ENCODE measurements around the gene RALGPS1.

RALGPS1 gene

GRCh38 chr9:127138444-127138843, 223.9 kb downstream of the RALGPS1 start:
- no peaks in the 10 kb centered on the region for H3K9me3 Mint-ChIP-seq
- DNase-seq: no peak
- H3K4me3 Mint-ChIP-seq: no peak overlapping the region
- TF ChIP-seq CTCF (IDR thresholded peaks at IDR 0.05): no peak
- H3K27ac Mint-ChIP-seq: no peak overlapping the region
- H3K4me1 Mint-ChIP-seq: peaks cover 55% of the 10 kb centered on the region
- no peaks in the 10 kb centered on the region for H3K36me3 Mint-ChIP-seq (ENCODE audit: low read depth)
- peaks cover 15% of the 10 kb centered on the region for H3K27me3 Mint-ChIP-seq (ENCODE audit: low read depth, poor library complexity)

GRCh38 chr9:127139071-127139731, 224.6 kb downstream of the RALGPS1 start:
- no peak for TF ChIP-seq CTCF (IDR thresholded peaks at IDR 0.05)
- Mint-ChIP-seq H3K4me1 (peaks cover 49% of the 10 kb centered on the region), H3K36me3 (ENCODE audit: low read depth) (no peaks in the 10 kb centered on the region), H3K27ac (no peak overlapping the region), H3K4me3 (no peak overlapping the region), H3K27me3 (ENCODE audit: low read depth, poor library complexity) (peaks cover 15% of the 10 kb centered on the region), H3K9me3 (no peaks in the 10 kb centered on the region)
- DNase-seq: no peak

GRCh38 chr9:127139775-127140174, 225.2 kb downstream of the RALGPS1 start:
- DNase-seq: no peak
- Mint-ChIP-seq H3K36me3 (ENCODE audit: low read depth) (no peaks in the 10 kb centered on the region), H3K9me3 (no peaks in the 10 kb centered on the region), H3K27me3 (ENCODE audit: low read depth, poor library complexity) (peaks cover 15% of the 10 kb centered on the region), H3K4me3 (no peak overlapping the region), H3K27ac (no peak overlapping the region), H3K4me1 (peaks cover 43% of the 10 kb centered on the region)
- TF ChIP-seq CTCF (IDR thresholded peaks at IDR 0.05): no peak

- no peak for TF ChIP-seq CTCF (IDR thresholded peaks at IDR 0.05)
- Mint-ChIP-seq H3K27ac (no peak overlapping the region), H3K4me1 (peaks cover 39% of the 10 kb centered on the region), H3K27me3 (ENCODE audit: low read depth, poor library complexity) (peaks cover 15% of the 10 kb centered on the region), H3K4me3 (no peak overlapping the region), H3K9me3 (no peaks in the 10 kb centered on the region), H3K36me3 (ENCODE audit: low read depth) (no peaks in the 10 kb centered on the region)
- DNase-seq: no peak
Measured at GRCh38 chr9:127140181-127140580, 225.6 kb downstream of the RALGPS1 start.

- no peak overlapping the region for H3K4me3 Mint-ChIP-seq
- no peak for TF ChIP-seq CTCF (IDR thresholded peaks at IDR 0.05)
- H3K9me3 Mint-ChIP-seq: no peaks in the 10 kb centered on the region
- peaks cover 30% of the 10 kb centered on the region for H3K4me1 Mint-ChIP-seq
- H3K27me3 Mint-ChIP-seq (ENCODE audit: low read depth, poor library complexity): peaks cover 15% of the 10 kb centered on the region
- H3K36me3 Mint-ChIP-seq (ENCODE audit: low read depth): no peaks in the 10 kb centered on the region
- DNase-seq: no peak
- H3K27ac Mint-ChIP-seq: no peak overlapping the region
Measured at GRCh38 chr9:127140842-127141675, 226.5 kb downstream of the RALGPS1 start.

Measured in nephron progenitor cell (in vitro differentiated cells).